NOMO-1 treated with dmso at 0.1 percent for 144 hours (cell line): Measurements from ENCODE around the gene KLF17.

Experiments used
- DNase-seq: peaks from one replicate; lab custom pipeline; 2025; ENCODE audit not compliant: unreplicated experiment; lab: John Stamatoyannopoulos, UW

KLF17 gene

GRCh38 chr1:44118682-44119081 lies at the start of gene KLF17:
KLF17 (plus strand) TSS chr1:44118821; CDS start chr1:44118908, 87 bp downstream.
- no peak for DNase-seq

GRCh38 chr1:44071461-44071860 lies 47.2 kb upstream of the KLF17 start:
- peak; percentile 8 for DNase-seq

- DNase-seq, result no peak
Observed at GRCh38 chr1:44072204-44072603, 46.4 kb upstream of the KLF17 start.

- no peak for DNase-seq
Observed at GRCh38 chr1:44072821-44073220, 45.8 kb upstream of the KLF17 start.

- peak; percentile 75 for DNase-seq
Observed at GRCh38 chr1:44073528-44073927, 45.1 kb upstream of the KLF17 start.

GRCh38 chr1:44074415-44074814 lies 44.2 kb upstream of the KLF17 start:
- no peak for DNase-seq

GRCh38 chr1:44076066-44076465 lies 42.6 kb upstream of the KLF17 start:
- no peak for DNase-seq

- DNase-seq, result no peak
Observed at GRCh38 chr1:44077421-44077820, 41.2 kb upstream of the KLF17 start.

- DNase-seq, result no peak
Observed at GRCh38 chr1:44078104-44078503, 40.5 kb upstream of the KLF17 start.

- no peak for DNase-seq
Observed at GRCh38 chr1:44079566-44079965, 39.1 kb upstream of the KLF17 start.

GRCh38 chr1:44084998-44085675 lies 33.5 kb upstream of the KLF17 start:
- DNase-seq, result no peak

GRCh38 chr1:44086692-44087474 lies 31.7 kb upstream of the KLF17 start:
- no peak for DNase-seq

GRCh38 chr1:44089371-44090048 lies 29.1 kb upstream of the KLF17 start:
- DNase-seq, result no peak

- DNase-seq, result no peak
Observed at GRCh38 chr1:44090429-44091252, 28.0 kb upstream of the KLF17 start.

- DNase-seq, result no peak
Observed at GRCh38 chr1:44094047-44094446, 24.6 kb upstream of the KLF17 start.

GRCh38 chr1:44100183-44100868 lies 18.3 kb upstream of the KLF17 start:
- no peak for DNase-seq

- DNase-seq, result no peak
Observed at GRCh38 chr1:44101328-44101727, 17.3 kb upstream of the KLF17 start.

- no peak for DNase-seq
Observed at GRCh38 chr1:44103270-44104131, 15.1 kb upstream of the KLF17 start.

- no peak for DNase-seq
Observed at GRCh38 chr1:44105810-44106209, 12.8 kb upstream of the KLF17 start.

GRCh38 chr1:44108241-44108640 lies 10.4 kb upstream of the KLF17 start:
- no peak for DNase-seq
